Mucosa of descending colon (tissue), 3 donors: ENCODE results near the gene NFATC4. TPM values are rescaled to one million over a fixed set of nuclear protein-coding genes. Genes with fewer than 3 reads are reported as not detected.
"Not testable (repeated sequence)": the region's sequence is repeated elsewhere in the genome, so short reads cannot be mapped to it uniquely, and the experiment has no call there.

Experiments
- ATAC-seq: fragments of 200-7000 bp; cut with Tn5 transposase; one replicate; pipeline ENCODE4 v1.9.1; 2020; ENCODE audit warnings: mild to moderate bottlenecking, moderate library complexity
- DNase-seq, 3 donors: peaks; one replicate each; pipeline ENCODE4 v3.0.0-alpha.2; 2020
- H3K36me3 ChIP-seq: fragments of 200-600 bp; one replicate; pipeline ENCODE4 v1.8.0; 2021; ENCODE audit warnings: low read depth, mild to moderate bottlenecking
- H3K4me1 ChIP-seq: fragments of 200-600 bp; one replicate; pipeline ENCODE4 v1.8.0; 2021; ENCODE audit warnings: low read depth, mild to moderate bottlenecking
- H3K4me3 ChIP-seq: fragments of 200-600 bp; one replicate; pipeline ENCODE4 v1.8.0; 2021; ENCODE audit warnings: mild to moderate bottlenecking
- H3K9me3 ChIP-seq: fragments of 200-600 bp; one replicate; pipeline ENCODE4 v1.8.0; 2021; ENCODE audit warnings: mild to moderate bottlenecking
- intact Hi-C, 2 donors: fragments of 100-400 bp; cut with DNase I in 1 of 2; cut with micrococcal nuclease in 1 of 2; formaldehyde crosslinking; loops; one replicate each; pipeline versions ENCODE4 v1.11.0 to v1.11.1; 2022; cut with DNase I, micrococcal nuclease
- total RNA-seq, 3 donors: library from RNA; stranded (reverse); fragmentation: NEBNext Ultra II Directional in 2 of 3; extraction: Animal tissue kit (Norgen Biotek cat#: 25700) in 2 of 3; gene quantifications; one replicate each; pipeline versions ENCODE4 v1.2.1 to v1.2.4, GENCODE V29; 2021 to 2023
- TF ChIP-seq, protein P1 (sequence below): fragments of 200-600 bp; IDR thresholded peaks from one replicate; pipeline ENCODE4 v1.8.0; 2022; ENCODE audit warnings: antibody characterized with exemption, mild to moderate bottlenecking
- donor health status: DM: no; HTN: no; CAD: no; lungs with moderate emphysema.
- donor health status: DM: no; HTN: no; CAD: no.
- donor health status: DM: no; HTN: yes; CAD: no.

The NFATC4 gene
- total RNA-seq, 3 donors from 2014 or later, result 11.9 to 112 (median 25.2) TPM

DNA sequence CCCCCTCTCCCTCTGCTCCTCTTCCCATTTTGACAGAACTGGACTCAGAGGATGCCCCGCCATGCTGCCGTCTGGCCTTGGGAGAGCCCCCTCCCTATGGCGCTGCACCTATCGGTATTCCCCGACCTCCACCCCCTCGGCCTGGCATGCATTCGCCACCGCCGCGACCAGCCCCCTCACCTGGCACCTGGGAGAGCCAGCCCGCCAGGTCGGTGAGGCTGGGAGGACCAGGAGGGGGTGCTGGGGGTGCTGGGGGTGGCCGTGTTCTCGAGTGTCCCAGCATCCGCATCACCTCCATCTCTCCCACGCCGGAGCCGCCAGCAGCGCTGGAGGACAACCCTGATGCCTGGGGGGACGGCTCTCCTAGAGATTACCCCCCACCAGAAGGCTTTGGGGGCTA is 1.5 kb downstream of the NFATC4 start:
- Histone ChIP-seq H3K36me3 (no peaks in the 10 kb centered on the region), H3K4me3 (no peak overlapping the region), H3K4me1 (peaks cover 5% of the 10 kb centered on the region), H3K9me3 (no peaks in the 10 kb centered on the region)
- DNase-seq, result peak in 1 of 3 donors; percentile 37
- no peak for ATAC-seq
- intact Hi-C loops, result loop anchor here (5.0 kb wide), 2 partner anchors 37 to 63 kb away; no protein-coding TSS in a partner anchor
- TF ChIP-seq, protein P1, sequence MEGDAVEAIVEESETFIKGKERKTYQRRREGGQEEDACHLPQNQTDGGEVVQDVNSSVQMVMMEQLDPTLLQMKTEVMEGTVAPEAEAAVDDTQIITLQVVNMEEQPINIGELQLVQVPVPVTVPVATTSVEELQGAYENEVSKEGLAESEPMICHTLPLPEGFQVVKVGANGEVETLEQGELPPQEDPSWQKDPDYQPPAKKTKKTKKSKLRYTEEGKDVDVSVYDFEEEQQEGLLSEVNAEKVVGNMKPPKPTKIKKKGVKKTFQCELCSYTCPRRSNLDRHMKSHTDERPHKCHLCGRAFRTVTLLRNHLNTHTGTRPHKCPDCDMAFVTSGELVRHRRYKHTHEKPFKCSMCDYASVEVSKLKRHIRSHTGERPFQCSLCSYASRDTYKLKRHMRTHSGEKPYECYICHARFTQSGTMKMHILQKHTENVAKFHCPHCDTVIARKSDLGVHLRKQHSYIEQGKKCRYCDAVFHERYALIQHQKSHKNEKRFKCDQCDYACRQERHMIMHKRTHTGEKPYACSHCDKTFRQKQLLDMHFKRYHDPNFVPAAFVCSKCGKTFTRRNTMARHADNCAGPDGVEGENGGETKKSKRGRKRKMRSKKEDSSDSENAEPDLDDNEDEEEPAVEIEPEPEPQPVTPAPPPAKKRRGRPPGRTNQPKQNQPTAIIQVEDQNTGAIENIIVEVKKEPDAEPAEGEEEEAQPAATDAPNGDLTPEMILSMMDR, result no peak

DNA sequence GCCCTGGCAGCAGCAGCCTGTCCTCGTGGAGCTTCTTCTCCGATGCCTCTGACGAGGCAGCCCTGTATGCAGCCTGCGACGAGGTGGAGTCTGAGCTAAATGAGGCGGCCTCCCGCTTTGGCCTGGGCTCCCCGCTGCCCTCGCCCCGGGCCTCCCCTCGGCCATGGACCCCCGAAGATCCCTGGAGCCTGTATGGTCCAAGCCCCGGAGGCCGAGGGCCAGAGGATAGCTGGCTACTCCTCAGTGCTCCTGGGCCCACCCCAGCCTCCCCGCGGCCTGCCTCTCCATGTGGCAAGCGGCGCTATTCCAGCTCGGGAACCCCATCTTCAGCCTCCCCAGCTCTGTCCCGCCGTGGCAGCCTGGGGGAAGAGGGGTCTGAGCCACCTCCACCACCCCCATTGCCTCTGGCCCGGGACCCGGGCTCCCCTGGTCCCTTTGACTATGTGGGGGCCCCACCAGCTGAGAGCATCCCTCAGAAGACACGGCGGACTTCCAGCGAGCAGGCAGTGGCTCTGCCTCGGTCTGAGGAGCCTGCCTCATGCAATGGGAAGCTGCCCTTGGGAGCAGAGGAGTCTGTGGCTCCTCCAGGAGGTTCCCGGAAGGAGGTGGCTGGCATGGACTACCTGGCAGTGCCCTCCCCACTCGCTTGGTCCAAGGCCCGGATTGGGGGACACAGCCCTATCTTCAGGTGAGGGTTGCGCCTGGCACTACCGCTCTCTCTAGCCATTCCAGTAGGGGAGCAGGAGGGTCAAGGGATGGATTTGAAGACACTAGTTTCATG is 2.1 kb downstream of the NFATC4 start:
- Histone ChIP-seq H3K9me3 (no peaks in the 10 kb centered on the region), H3K4me1 (peaks cover 5% of the 10 kb centered on the region), H3K36me3 (no peaks in the 10 kb centered on the region), H3K4me3 (no peak overlapping the region)
- ATAC-seq (no peak), DNase-seq (peak in 1 of 3 donors; percentile 53)
- intact Hi-C loops, result loop anchor here (5.0 kb wide), 2 partner anchors 38 to 62 kb away; no protein-coding TSS in a partner anchor
- TF ChIP-seq, protein P1, result no peak

DNA sequence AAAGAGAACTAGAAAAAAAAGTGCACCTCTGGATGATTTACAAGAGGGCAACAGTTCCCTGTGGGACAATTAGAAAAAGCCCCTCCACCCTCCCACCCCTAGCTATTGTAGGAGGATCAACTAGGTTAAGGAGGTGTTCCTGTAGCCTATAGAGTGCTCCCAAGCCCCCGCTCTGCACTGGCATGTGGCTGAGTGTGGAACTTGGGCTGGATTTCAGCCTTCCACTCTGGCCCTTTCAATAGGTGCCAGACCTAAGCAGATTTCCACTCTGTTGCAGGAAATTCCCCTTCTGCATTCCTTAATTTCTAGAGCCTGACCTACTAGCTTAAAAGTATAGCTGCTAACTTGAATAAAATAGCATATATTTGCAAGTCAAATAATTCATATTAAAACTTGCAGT is 2.8 kb downstream of the NFATC4 start:
- TF ChIP-seq, protein P1, result no peak
- DNase-seq (no peak), ATAC-seq (no peak)
- H3K36me3 ChIP-seq, result no peaks in the 10 kb centered on the region
- intact Hi-C loops, result no loop called here
- no peaks in the 10 kb centered on the region for H3K9me3 ChIP-seq
- H3K4me1 ChIP-seq, result peaks cover 5% of the 10 kb centered on the region
- no peak overlapping the region for H3K4me3 ChIP-seq

DNA sequence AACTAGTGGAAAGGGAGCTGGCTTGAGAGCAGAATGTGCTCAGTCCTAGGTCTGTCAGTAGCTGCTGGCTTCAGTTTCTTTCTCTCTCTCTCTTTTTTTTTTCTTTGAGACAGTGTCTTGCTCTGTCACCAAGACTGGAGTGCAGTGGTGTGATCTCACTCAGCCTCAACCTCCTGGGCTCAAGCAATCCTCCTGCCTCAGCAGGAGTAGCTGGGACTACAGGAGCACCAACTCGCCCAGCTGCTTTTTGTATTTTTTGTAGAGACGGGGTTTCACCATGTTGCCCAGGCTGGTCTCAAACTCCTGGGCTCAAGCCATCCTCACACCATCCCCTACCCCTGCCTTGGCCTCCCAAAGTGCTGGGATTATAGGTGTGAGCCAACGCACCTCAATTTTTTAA is 3.6 kb downstream of the NFATC4 start:
- H3K36me3 ChIP-seq, H3K4me1 ChIP-seq, DNase-seq, H3K9me3 ChIP-seq, H3K4me3 ChIP-seq, ATAC-seq, intact Hi-C loops: not testable (repeated sequence)

DNA sequence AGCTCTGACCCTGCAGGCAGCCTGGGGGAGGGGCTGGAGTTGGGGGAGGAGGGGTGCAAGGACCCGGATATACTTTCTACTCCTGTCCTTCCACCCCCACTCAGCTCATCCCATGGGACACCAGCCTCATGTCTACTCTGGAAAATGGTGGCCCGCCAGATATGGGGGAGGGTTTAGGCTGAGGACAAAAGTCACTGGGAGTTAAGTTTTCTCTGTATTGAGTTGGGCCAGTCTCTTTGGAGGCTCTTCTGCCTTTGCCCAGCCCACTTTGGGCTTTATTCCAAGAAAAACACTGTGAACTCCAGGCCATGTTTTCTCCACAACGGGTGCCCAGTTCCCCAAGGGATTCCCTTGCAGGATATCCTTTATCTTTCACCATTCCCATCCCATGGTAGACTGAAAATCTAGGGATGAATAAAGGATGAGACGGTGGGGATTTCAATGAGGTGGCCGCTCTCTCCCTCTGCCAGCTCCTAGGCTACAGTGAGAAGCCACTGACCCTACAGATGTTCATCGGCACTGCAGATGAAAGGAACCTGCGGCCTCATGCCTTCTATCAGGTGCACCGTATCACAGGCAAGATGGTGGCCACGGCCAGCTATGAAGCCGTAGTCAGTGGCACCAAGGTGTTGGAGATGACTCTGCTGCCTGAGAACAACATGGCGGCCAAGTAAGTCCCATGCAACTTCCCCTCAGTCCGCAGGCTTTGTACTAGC is 4.9 kb downstream of the NFATC4 start:
- no peak overlapping the region for H3K4me3 ChIP-seq
- intact Hi-C loops, result no loop called here
- no peaks in the 10 kb centered on the region for H3K36me3 ChIP-seq
- no peaks in the 10 kb centered on the region for H3K4me1 ChIP-seq
- DNase-seq (no peak), ATAC-seq (no peak)
- no peaks in the 10 kb centered on the region for H3K9me3 ChIP-seq
- TF ChIP-seq, protein P1, result no peak

DNA sequence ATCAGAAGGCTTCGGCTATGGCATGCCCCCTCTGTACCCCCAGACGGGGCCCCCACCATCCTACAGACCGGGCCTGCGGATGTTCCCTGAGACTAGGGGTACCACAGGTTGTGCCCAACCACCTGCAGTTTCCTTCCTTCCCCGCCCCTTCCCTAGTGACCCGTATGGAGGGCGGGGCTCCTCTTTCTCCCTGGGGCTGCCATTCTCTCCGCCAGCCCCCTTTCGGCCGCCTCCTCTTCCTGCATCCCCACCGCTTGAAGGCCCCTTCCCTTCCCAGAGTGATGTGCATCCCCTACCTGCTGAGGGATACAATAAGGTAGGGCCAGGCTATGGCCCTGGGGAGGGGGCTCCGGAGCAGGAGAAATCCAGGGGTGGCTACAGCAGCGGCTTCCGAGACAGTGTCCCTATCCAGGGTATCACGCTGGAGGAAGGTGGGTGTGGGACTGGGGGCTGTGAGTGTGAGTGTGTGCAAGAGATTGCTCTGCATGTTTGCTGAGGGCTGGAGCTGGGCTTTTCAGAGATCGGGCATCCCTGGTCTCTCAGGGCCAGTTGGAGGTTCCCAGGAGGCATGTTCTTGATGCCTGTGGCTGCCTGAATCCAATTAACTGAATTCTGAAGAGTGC is 8.6 kb downstream of the NFATC4 start:
- H3K36me3 ChIP-seq, result no peaks in the 10 kb centered on the region
- H3K9me3 ChIP-seq, result no peaks in the 10 kb centered on the region
- intact Hi-C loops, result no loop called here
- H3K4me1 ChIP-seq, result no peaks in the 10 kb centered on the region
- ATAC-seq (no peak), DNase-seq (no peak)
- H3K4me3 ChIP-seq, result no peak overlapping the region
- TF ChIP-seq, protein P1, result no peak
